NCI-H345 treated with DMSO at 0.1 percent for 48 hours (cell line): ENCODE data around the gene PCYOX1L.
"Not testable (repeated sequence)": the region's sequence is repeated elsewhere in the genome, so short reads cannot be mapped to it uniquely, and the experiment has no call there.

Source experiments
- DNase-seq: peaks from one replicate; lab custom pipeline; 2025; ENCODE audit not compliant: unreplicated experiment; lab: John Stamatoyannopoulos, UW

The PCYOX1L gene

DNA sequence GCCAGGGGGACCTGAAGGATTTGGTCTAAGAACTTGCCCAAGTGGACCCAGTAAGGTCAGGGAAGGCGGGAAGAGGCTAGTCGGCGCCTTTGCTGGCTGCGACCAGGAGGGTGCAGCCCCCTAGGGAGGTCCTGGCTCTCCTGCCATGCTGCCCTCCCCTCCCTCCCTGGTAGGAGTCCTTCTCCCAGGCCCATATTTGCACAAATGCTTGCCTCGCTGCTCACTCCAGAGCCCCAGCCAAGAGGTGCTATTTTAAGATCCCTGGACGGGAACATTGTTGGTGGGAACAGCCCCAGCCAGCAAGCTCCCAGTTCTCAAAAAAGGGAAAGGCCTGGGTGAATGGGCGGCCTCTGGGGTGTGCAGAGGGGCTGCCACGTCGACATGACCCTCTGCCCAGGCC, 25.6 kb downstream of the PCYOX1L start:
- DNase-seq, result no peak

DNA sequence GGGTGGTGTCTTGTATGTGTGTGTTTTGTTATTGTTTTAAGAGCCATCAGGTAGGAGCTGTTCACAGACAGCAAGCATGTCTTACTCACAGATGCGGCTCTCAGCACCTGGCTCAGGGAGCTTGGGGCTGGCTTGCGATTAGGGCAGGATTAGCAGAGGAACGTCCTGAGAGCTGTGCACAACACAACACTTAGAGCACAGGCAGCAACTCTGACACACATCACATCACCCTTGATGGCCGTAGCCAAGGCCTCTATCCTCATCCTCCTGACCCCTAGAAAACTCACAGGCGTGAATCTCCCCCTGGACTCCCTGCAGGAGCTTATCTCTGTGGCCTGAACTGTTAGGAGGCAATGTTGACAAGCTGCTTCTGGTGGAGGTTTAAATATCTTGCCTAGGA, 28.3 kb downstream of the PCYOX1L start:
- DNase-seq, result no peak

DNA sequence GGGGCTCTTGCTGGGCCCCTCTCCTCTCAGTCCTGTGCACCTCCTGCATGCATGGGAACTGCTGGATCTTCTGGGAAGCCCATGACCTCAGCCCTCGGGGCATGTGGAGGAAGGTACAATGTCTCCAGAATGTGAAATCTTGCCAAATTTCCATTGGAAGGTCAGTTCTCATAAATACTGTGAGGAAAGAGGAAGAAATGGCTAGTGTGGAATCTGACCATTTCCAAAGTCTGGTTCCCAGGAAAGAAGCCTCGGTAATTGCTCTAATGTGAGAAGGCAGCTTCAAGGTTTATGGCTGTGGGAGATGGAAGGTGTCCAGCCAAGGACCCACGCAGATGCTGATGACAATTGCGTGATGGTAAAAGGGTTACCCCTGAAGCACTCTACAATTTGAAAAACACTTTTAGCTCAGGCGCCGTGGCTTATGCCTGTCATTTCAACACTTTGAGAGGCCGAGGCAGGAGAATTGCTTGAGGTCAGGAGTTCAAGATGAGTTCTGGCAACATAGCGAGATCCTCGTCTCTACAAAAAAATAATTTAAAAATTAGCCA, 29.3 kb downstream of the PCYOX1L start:
- DNase-seq, result no peak

DNA sequence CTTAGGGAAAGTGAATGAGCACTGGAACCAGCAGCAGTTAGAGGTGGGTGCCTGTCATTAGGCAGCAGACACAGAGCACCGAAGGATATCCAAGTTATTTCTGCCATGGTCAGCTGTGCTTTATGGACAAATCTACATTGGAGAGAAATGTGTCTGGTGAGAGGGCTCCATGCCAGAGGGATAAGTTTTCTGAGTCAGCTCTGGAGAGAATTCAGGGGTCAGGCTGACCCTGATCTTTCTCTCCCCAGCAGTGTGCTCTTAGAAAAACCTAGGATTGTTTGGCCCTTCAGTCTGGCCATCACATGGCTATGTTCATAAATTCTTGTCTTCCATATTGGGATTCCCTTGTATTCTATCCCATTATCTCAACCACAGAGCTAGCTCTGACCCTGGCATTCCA, 30.1 kb downstream of the PCYOX1L start:
- DNase-seq, result no peak

DNA sequence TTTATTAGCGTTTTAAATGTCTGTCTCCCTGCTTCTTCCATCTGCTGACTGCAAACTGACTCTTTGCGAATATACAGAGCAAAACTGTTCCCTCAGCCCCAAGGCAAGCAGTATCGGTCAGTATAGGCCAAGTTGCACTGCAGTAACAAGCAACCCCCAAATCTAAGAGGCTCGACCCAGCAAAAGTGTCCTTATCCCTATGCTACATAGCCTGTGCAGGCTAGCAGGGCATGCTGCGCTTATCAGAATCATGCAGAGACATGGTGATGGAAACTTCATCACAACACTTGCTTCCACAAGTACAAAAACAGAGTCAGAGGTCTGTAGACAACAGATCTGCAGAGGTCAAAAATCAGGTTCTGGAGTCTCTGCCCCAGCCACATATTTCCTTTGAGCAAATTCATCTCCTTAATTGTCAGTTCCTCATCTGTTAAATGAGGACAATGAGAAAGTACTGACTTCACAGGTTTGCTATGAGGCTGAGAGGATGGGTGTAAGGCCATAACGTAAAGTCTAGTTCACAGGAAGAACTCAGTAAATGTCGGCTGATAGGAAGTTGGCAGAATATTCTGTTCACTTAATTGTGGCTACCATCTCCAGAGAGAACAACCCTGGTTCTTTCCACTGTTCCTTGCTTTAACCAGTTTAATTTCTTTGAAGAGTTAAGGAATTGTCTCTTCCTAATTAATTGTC, 30.8 kb downstream of the PCYOX1L start:
- no peak for DNase-seq

DNA sequence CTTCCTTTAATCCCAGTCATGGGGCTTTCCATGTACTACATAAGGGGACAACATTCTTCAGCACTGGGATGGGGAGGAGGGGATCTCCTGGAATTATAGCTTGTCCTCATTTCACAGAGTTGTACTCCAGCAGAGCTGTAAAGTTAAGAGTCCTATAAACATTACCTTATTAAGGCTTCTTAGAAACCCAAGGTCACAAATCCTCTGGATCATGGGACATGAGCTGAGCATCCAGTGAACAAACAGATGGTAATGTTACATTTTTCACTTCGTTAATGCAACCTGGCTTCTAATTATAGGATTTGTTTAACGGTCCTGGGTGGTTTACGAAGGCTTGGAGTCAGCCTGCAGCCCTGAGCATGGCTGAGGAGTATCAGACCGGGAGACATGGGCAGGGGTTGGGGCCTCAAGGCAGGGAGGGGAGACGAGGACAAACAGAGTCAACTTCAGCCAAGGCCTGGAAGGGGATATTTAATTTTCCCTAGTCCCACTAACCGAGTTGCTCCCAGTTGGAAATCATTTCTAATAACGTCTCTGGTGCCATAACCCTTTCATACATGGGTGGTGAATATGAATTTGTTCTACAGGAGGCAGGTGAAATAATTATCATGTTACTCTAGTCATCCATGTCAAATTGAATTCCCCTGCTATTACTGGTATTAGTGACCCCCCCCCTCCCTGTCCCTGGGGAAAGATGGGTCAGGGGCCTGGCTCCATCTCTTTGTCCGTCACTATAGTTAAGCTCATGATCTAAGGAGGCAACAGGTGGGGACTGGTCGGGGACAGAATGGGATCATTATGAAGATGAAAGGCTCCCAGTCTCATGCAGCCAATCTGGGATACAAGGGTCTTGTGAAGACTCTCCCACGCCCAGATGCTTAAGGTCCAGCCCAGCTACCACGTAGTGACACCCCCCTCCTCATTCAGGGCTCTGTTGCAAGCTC, 32.0 kb downstream of the PCYOX1L start:
- no peak for DNase-seq

DNA sequence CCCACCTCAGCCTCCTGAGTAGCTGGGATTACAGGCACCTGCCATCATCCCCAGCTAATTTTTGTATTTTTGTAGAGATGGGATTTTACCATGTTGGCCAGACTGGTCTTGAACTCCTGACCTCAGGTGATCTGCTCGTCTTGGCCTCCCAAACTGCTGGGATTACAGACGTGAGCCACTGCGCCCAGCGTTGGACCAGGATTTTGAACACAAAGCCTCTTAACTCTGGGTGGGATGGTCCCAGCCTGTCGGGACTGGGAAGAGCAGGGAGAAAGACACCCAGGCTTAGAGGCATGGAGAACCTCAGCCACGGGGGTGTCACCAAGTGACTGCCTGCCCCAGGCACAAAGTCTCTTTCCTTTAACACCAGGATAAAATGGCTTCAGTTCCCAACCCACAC, 33.2 kb downstream of the PCYOX1L start:
- not testable (repeated sequence) for DNase-seq

DNA sequence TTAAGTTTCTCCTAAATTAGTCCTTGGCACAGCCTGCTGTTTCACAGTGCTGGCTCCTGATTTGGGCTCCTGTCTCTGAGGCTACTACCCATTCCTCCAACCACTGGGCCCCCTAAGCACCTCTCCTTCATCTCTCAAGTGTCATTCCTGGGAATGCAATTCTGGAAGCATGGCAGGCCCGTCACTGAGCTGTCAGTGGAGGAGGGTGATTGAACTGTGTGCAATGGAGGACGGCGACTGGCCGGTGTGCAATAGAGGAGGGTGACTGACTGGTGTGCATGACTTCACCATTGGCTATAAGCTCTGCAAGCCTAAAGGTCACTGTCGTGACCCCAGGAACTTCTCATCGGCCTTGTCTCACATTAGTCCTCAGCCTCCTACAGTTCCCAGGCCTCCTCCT, 33.7 kb downstream of the PCYOX1L start:
- DNase-seq, result no peak

DNA sequence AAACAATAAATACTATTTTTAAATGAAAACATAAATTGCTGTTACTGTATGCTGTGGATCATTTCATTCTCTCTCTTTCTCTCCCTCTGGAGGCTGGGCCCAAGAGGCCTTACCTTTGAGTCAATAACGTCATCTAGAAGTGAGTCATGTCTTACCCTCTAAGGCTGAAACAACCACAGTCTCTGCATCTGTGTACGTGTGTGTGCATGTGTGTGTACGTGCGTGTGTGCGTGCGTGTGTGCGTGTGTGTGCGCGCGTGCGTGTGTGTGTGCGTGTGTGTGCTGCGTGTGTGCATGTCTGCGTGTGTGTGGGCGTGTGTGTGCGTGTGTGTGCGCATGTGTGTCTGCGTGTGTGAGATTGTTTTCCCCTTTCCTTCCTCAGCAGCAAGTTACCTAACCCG, 34.9 kb downstream of the PCYOX1L start:
- no peak for DNase-seq

DNA sequence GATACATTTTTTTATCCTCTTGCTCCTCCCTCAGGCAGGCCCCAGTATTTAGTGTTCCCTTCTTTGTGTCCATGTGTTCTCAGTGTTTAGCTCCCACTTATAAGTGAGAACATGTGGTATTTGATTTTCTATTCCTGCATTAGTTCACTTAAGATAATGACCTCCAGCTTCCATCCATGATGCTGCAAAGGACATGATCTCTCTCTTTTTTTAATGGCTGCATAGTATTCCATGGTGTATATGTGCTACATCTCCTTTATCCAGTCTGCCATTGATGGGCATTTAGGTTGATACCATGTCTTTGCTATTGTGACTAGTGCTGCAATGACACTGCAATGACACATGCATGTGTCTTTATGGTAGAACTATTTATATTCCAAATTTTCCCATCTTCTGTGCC, 37.1 kb downstream of the PCYOX1L start:
- not testable (repeated sequence) for DNase-seq

DNA sequence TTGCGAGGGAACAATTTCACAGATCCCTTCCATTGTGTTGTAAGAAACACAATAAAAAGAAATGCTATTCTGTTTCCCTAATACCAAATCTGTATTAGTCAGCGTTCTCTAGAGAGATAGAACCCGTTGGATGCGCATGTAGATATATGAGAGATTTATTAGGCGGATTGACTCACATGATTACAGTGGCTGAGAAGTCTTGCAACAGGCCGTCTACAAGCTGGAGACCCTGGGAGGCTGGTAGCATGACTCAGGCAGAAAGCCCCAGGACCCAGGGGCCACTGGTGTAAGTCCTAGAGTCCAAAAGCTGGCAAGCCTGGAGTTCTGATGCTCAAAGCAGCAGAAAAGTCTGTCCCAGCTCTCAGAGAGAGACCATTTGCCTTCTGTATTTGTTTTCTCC, 39.7 kb downstream of the PCYOX1L start:
- DNase-seq, result no peak

DNA sequence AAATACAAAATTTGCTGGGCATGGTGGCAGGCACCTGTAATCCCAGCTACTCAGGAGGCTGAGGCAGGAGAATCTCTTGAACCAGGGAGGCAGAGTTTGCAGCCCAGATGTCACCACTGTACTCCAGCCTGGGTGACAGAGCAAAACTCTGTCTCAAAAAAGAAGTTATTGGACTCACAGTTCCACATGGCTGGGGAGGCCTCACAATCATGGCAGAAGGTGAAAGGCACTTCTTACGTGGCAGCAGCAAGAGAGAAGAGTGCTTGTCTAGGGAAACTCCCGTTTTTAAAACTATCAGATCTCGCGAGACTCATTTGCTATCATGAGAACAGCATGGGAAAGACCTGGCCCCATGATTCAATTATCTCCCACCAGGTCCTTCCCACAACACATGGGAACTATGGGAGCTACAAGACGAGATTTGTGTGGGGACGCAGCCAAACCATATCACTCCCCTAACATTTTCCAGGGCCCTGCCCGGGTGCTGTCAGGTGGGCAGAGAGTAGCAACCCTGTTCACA, 41.0 kb downstream of the PCYOX1L start:
- DNase-seq, result not testable (repeated sequence)

DNA sequence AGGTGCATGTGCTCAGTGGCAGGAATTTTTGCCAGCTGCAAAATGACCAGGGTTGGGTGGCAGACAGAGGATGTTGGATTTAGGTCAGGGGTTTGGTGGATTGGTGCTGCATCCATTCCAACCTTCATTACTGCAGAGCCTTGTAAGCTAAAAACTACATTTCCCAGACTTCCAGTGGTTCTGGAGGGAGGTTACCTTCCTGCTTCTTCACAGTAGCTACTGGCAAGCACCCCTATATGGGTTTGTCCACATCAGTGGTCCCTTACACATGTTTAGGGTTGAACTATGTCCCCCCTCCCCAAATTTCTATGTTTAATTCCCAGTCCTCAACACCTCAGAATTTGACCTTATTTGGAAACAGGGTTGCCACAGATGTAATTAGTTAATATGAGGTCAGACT, 41.9 kb downstream of the PCYOX1L start:
- no peak for DNase-seq

DNA sequence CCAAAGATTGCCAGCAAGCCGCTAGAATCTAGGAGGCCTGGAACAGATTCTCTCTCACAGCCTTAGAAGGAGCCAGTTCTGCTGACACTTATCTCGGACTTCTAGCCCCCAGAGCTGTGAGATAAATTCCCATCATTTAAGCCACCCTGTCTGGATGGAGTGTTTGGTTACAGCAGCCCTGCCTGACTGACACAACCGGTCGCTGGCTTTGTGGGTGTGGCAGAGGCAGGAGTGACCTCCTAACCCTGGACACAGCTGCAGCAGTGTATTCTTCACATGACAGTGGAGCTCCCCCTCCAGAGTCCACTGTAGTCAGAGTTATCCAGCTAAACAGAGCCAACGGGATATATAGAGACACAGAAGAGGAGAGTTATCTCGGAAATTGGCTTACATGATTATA, 42.5 kb downstream of the PCYOX1L start:
- DNase-seq, result no peak

DNA sequence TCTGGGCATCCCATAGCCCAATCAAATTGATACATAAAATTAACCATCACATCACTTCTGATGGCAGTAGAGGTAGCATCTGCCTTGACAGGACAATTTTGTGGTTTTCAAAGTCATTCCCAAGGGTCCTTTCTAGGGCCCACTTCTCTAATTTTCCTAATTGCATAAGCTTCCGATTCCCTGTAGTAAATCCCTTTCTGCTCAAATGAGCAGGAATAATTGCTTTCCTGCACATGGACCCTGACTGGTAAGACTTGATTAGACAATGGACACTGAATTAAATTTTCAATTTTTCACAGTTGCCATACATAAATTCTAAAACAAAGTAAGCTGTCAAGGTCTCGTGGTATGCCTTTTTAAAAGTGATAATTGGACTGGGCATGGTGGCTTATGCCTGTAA, 43.2 kb downstream of the PCYOX1L start:
- DNase-seq, result no peak

DNA sequence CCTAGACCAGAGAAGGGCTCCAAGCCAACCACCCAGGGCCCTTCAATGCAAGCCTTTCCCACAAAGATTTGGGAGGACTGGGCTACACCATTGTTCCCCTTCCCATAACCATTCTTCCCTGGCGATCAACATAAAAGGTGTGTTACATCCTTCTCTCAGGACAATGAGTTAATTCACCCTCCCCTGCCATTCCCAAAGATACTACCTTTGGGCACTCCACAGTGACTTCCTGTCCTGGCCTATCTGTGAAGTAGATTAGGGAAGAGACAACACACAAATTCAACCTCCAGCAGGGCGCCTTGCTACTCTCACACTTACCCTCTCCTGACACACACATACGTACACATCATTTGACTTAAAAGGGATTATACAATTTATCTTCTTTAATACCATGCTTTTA, 44.4 kb downstream of the PCYOX1L start:
- DNase-seq, result no peak

DNA sequence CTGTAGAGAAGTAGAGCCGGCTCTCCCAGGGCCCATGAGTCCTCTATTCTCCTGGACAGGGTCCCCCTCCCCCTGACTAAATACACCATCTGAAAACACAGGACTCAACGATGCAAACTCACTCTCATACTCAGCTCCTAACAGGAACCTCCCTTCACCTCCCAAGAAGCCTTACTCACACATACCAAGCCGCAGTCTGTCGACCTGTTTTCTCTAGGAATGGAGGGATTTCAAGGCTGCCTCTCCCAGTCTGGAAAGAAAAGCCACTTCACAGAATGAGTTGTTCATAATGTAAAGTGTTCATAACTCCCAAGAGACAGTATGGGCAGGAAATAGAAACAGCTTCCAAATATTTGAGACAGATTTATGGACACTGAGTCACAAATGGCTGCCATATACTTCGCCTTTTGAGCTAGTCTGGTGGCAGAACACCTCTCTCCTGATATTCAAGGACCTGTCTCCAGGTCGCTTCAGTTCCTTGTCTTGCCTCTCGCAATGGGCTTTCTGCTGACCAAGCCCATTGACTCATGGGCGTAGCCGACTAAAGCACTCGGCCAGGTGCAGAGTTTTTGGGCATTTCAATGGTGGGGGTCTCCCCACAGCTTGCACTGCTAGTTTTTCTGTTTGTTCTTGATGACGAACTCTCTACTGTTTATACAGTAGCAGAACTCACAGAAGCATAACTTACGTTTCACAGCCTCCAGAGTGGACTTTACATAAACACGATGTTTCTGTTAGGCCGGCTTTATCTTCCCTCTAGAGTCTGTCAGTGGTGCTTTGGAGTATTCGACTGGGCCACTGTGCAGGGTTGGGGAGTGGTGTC, 46.3 kb downstream of the PCYOX1L start:
- DNase-seq, result no peak

DNA sequence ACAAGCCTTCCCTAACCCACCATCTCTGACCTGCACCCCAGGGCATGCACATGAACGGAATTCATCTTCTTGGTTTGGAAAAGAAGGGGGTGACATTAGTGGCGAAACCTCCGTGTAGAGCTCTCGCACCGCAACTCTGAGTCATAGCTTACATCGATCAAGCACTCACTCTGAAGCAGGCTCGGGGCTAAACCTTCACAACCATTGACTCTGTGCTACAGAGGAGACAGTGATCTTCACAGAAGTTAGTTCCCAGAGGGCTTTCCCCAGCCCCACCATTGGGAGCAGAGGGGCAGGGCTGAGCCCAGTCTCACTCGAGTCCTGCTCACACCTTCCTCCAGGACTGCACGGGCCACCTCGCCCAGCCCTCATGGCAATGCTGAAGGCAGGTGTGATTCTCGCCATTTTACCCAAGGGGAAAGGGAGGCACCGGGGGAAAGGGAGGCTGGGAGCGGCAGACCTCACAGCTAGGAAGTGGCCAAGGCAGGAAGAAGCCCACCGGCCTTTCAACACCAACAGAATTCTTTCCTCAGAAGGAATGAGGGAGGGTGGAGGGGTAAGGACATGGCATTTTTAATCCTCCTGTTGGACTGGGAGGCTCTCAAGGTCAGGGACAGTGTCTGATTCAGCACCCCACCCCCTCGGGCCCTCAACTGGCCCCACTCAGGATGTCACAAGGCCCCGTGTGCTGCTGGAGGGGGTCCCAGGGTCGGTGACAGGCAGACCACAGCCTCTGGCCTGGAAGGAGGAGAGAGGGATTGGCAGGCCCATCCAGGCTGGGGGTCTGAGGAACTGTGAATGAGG, 47.1 kb downstream of the PCYOX1L start:
- no peak for DNase-seq

DNA sequence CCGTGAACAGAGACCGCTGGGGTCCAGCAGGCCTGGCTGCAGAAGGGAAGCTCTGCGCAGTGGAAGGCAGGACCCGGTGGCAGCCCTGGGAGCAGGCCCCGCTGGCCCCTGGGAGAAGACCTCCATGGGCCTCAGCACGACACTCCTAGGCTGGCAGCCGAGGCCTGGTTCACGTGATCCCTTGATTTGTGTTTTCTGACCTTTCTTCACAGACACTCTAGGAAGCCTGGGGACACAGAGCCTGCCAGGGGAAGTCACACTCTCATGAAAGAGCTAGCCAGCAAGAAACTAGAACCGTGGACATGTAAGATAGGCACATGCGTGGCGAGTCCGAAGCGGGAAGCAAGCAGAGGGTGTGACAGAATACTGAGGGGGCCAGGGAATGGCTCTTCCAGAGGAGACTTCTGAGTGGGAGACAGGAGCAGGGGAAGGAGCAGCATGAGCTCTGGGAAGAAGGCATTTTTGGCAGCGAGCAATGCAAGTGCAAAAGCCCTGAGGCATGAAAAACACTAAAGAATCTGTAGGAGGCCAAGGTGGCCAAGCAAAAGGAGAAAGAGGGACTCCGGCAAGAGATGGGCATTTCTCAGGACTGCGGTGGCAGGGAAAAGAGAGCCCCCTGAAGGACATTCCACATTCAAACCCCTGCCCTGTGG, 47.8 kb downstream of the PCYOX1L start:
- no peak for DNase-seq
